Ramos (cell line): ENCODE measurements around the gene TMEM232.
"Not testable (repeated sequence)": the region's sequence is repeated elsewhere in the genome, so short reads cannot be mapped to it uniquely, and the experiment has no call there.

Source experiments
- in situ Hi-C: fragments of 300-500 bp; cut with MboI; formaldehyde crosslinking; loops from one replicate; pipeline ENCODE4 v1.14.3; 2022; ENCODE audit warnings: low sequenced_read_pairs; ENCODE audit not compliant: unreplicated experiment

The TMEM232 gene

DNA sequence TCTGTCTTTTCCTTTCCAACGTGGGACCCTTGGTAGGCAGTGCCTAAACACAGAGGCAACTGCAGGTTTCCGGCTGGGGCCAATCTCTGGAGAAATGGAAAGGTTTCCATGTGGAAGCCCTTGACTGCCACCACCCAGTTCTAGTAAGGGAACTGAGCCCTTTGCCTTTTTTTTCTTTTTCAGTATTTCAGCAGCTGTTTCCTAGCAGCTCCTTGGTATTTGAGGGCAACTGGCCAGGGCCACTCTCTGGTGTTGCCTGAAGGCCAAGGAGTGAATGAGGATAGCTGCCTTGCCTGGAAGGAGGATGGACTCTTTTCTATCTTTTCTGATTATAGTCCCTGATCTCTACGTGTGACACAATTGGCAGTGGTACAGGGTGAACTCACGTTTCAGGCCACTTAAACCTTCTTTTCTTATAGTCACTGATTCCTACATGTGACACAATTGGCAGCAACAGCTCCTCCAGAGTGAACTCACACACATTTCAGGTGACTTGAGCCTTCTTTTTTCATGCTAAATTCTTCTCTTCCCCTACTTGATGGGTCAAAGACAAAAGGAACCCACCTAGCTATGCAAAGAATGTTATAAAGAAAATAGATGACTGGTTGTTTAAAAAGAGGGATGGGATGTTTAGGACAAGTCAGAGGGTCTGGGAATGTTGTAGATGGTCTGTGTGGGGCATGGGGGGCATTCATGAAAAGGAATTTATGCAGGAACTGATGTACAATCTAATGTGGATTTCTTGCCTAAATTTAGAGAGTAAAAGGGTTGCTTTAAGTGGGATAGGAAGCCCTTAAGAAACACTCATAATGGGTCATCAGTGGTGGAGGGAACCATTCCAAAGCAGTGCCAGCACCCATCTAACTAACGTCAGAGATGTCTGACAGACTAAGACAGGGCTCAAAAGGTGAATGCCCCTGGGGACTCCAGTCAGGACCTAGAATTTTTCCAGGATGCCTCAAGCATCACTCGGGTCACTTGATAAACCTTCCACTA lies 190.1 kb downstream of the TMEM232 start:
- in situ Hi-C loops: no loop called here

GRCh38 chr5:110535146-110535545 lies 191.3 kb downstream of the TMEM232 start:
- in situ Hi-C loops: not testable (repeated sequence)

- in situ Hi-C loops: no loop called here
These were observed 200.7 kb downstream of the TMEM232 start for GRCh38 chr5:110525762-110526161.

- in situ Hi-C loops: no loop called here
These were observed 209.1 kb downstream of the TMEM232 start for GRCh38 chr5:110517396-110517795.

DNA sequence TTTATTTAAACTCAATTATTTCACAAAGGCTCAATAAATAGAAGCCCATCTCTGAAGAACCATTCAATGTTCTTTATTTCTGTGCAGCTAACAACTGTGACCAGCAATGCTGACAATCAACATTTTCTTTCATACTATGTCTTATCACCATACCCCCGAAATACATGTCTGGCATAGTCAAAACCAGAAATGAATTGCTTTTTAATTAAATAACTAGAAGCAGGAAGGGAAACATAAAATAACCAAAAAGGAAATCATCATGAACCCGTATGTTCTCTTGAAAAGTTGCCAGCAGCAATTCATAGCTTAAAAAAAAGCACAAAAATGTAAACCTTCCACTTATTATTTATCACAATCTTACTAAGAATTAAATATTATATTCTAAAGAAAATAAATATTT lies 212.4 kb downstream of the TMEM232 start:
- in situ Hi-C loops: no loop called here

GRCh38 chr5:110512266-110512665 lies 214.2 kb downstream of the TMEM232 start:
- in situ Hi-C loops: no loop called here

DNA sequence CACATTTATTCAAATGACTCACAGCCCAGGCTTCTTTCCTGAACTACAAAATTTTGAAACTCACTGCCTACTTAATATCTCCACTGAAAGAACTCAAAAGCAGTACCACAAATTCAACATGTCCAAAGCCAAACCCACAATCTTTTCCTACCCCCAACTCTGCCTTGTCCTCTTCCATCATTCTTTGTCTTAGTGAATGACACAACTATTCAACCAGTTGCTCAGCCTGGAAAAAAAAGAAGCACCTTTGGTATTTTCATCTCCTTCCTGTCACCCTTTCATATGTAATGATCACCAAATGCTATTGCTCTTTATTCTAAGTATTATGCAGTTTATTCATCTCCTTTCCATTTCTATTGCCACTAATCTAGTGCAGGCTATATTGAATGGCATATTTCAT lies 216.3 kb downstream of the TMEM232 start:
- in situ Hi-C loops: no loop called here

DNA sequence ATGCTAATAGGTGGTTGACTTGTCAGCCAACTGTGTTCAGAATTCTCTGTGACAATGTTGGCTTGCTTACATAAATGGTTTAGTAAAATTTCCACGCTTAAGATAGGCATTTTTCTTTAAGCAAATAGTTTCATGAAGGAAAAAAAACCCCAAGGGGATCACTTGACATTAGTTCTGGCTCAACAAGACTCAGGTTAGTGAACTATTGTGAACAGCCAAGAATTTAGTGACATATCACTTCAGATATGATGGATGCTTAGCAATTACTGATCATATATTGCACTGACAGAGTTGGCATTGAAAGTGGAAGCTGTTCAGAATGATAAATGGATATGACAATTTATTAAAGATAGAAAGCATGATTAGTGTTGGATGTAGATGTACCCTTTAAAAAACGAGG lies 218.5 kb downstream of the TMEM232 start:
- in situ Hi-C loops: no loop called here

DNA sequence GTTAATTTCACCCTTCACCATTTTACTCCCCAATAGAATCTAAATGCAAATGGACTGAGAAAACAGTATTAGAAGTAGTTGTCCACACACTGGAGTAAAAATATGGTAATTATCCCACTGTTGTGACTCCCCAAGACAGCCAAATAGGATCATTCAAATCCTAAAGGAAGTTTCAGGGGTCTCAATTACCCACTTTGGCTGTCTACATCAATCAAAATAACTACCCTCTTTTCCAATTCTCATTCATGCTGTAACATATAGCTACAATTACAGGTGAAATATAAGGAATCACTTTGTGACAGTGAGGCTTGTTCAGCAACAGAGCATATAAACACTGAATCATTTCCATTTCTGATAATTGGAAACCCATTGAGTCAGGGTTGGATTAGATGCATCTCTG lies 220.1 kb downstream of the TMEM232 start:
- in situ Hi-C loops: no loop called here

GRCh38 chr5:110496276-110496675 lies 230.2 kb downstream of the TMEM232 start:
- in situ Hi-C loops: no loop called here

GRCh38 chr5:110492446-110492845 lies 234.0 kb downstream of the TMEM232 start:
- in situ Hi-C loops: no loop called here

DNA sequence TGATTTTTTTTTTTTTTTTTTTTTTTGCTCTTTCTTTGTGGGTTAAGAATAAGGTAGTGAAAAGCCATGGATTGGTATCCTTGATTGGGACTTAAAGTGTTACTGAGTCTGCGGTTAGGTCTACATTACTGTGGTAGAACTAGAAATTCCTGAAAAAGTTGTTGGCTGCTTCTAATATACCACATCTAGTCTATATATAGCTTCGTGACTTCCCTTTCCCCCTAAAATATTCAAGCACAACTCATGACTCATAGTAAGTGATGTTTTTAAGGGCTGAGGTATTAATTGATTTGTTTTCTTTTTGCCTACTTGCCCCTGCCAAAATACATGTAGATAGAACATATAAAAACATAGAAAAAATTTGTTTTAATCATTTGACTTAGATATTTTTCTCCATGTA lies 247.6 kb downstream of the TMEM232 start:
- in situ Hi-C loops: no loop called here

GRCh38 chr5:110477911-110478310 lies 248.6 kb downstream of the TMEM232 start:
- in situ Hi-C loops: no loop called here

DNA sequence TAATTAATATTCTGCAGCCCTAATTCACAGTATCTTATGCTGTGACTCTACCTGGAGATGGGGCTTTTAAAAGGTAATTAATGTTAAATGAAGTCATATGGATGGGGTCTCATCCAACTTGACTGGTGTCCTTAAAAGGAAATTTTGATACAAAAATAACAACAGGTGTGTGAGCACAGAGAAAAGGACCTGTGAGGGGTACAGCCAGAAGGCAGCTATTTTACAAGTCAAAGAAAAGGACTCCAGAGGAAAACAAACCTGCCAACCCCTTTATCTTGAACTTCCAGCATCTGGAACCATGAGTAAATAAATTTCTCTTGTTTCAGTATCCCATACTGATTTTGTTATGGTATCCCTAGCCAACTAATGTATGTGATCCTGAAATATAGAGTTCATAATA lies 250.3 kb downstream of the TMEM232 start:
- in situ Hi-C loops: no loop called here

GRCh38 chr5:110475529-110475928 lies 250.9 kb downstream of the TMEM232 start:
- in situ Hi-C loops: no loop called here

GRCh38 chr5:110469486-110469885 lies 257.0 kb downstream of the TMEM232 start:
- in situ Hi-C loops: no loop called here

DNA sequence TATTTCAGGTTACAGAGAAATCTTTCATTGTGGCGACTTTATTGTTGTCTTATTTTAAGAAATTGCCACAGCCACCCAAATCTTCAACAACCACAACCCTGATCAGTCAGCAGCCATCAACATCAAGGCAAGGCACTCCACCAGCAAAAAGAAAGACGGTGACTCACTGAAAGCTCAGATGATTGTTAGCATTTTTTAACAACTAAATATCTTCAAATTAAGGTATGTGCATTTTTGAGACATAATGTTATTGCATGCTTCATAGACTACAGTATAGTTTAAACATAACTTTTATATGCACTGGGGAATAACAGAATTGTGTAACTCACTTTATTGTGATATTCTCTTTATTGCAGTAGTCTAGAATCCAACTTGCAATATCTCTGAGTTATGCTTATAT lies 263.4 kb downstream of the TMEM232 start:
- in situ Hi-C loops: no loop called here

- in situ Hi-C loops: no loop called here
These were observed 265.6 kb downstream of the TMEM232 start for GRCh38 chr5:110460837-110461236.

DNA sequence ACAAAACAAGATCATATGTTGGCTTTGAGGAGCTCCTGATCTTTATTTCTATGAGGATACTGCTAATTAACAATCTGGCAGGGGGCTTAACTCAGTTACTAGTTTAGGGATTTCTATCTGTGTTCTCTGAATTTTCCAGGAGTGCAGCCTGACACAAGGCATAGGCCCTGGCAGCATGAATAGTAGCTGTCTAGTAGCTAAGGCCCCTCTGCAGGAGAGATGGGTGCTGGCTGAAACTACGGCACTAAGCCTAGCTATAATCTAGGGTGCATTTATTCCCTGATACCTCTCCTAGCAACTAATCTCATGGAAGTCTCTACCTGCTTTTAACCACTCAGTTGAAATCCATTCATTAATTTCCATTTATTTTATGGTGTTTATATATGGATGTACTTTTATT lies 268.2 kb downstream of the TMEM232 start:
- in situ Hi-C loops: no loop called here

GRCh38 chr5:110442856-110443255 lies 283.6 kb downstream of the TMEM232 start:
- in situ Hi-C loops: no loop called here

DNA sequence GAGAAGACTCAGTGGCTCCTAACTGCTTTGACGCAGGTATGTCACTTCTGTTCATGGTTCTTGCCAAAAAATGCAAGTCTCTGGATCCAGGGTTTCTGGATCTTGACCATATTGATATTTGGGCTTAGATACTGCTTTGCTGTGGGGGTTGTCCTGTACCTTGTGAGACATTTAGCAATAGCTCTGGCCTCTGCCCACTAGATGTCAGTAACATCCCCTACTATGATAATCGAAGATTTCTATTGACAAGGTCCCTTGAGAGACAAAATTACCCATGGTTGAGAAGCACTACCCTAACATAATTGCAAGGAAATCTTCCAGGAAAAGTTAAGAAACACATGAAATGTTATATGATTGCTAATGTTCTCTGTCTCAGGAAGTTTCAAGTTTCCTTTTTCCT lies 285.4 kb downstream of the TMEM232 start:
- in situ Hi-C loops: no loop called here

GRCh38 chr5:110440058-110440457 lies 286.4 kb downstream of the TMEM232 start:
- in situ Hi-C loops: no loop called here
